ENCODE data around the gene CDK14. TPM values are rescaled to one million over a fixed set of nuclear protein-coding genes. Genes with fewer than 3 reads are reported as not detected.
A peak's percentile ranks its signal among the peaks of the same experiment; 100 is the strongest.

CDK14 gene
- total RNA-seq, 1 donor from 2014 or later = 6.4 TPM

DNA sequence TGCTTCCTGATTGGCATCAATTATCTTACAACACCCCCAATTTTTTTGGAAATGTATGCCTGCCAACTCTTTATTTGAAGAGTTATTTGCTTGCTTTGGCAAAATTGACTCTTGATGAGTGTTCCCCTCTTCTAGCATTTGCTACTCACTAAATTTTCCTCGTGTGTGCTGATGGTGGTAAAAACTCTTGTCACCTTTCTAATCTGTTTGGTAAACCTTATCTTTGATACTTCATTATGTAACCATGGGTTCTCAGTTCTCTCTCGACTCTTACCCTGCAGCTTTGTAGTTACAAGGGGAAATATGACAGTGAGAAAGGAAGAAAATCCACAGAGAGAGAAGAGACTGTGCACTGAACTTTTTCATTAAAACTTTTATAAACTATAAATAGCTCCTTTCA, 102.5 kb downstream of the CDK14 start:
- TF ChIP-seq CTCF (conservative IDR thresholded peaks at IDR 0.05; ENCODE audit: low read depth, low read length) = no peak
- no peak overlapping the region for H3K4me3 ChIP-seq (ENCODE audit: low read depth, low read length)
- DNase-seq (ENCODE audit: low read depth) = no peak

- H3K4me3 ChIP-seq (ENCODE audit: low read depth, low read length) = peak overlapping the region; percentile 50
- no peak for DNase-seq (ENCODE audit: low read depth)
- no peak for TF ChIP-seq CTCF (conservative IDR thresholded peaks at IDR 0.05; ENCODE audit: low read depth, low read length)
Observed at GRCh38 chr7:90701021-90701420, 104.9 kb downstream of the CDK14 start.

DNA sequence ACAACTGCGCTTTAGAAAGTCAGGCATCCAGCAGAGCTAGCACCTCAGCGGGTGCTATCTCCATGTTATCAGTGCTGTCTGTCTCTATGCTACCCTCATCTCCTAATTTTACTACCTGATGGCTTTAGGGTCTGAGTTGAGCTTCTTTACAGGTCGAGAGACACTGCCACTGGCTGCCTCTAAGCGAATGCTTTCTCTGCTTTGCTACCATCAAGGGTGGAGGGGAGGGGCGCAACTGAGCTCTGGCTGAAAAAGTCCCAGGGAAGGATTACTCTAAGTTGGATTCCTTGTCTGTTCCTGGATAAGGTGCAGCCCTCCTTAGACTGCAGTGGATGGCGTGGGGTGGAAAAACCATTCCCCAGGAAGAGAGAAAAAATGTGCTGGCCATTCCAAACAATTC, 105.7 kb downstream of the CDK14 start:
- peak; percentile 6 for TF ChIP-seq CTCF (conservative IDR thresholded peaks at IDR 0.05; ENCODE audit: low read depth, low read length)
- DNase-seq (ENCODE audit: low read depth) = no peak
- H3K4me3 ChIP-seq (ENCODE audit: low read depth, low read length) = peak overlapping the region; percentile 35

DNA sequence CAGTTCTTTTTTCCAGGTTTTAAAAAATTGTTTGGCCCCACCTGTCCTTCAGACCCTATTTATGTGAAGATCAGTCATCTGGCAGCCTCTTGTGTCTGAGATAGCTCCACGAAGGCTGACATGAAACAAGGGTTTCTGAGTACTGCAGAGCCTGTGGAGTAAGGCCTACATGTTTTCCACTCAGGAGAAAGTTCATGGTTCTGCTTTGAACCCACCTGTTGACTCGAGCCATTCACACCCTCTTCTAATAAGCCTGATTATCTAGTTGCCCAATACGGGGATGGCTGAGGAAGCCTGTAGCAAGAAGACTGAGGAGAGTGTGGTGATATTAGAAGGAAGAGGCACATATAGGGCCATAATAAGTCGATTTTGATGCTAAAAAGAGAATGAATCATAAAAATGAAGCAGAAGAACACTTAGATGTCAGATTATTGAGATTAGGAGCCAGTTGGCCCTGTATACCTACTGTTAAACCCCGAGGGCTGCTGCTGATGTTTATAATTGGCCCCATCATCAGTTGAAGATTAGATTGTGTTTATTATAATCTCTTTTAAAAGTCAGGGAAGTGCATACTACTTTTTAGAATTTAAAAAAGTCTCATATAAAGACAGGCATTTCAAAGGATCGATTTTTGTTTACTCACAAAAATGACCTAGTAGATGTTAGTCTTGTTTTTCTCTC, 109.4 kb downstream of the CDK14 start:
- no peak overlapping the region for H3K4me3 ChIP-seq (ENCODE audit: low read depth, low read length)
- no peak for TF ChIP-seq CTCF (conservative IDR thresholded peaks at IDR 0.05; ENCODE audit: low read depth, low read length)
- DNase-seq (ENCODE audit: low read depth) = no peak

DNA sequence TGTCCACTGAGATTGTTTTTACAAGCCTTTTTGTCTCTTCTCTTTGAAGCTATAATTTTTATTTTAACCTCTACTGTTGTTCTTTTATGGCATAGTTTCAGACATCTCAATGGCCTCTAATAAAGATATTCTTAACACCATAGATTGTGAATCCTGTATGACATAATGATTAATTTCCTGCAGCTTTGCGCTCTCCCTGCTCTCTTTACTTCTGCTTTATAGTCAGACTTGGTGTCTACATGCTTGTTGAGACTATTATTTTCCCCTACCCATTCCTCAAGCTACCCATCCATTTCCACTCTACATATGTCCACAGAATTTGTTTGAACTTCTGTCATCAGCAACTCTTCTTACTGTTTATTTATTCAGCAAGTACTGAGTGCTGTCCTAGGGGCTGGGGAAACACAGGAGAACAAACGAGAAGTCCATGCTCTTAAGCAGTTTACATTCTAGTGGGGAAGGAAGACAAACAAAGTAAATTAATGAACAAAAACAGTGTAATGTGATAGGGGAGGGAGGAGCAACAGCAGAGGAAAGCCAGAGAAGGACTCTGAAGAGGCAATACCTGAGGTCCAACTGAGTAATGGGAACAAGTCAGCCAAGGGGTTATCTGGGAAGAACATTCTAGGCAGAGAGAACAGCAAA, 110.1 kb downstream of the CDK14 start:
- TF ChIP-seq CTCF (conservative IDR thresholded peaks at IDR 0.05; ENCODE audit: low read depth, low read length) = no peak
- no peak overlapping the region for H3K4me3 ChIP-seq (ENCODE audit: low read depth, low read length)
- no peak for DNase-seq (ENCODE audit: low read depth)

GRCh38 chr7:90708841-90709317, 112.8 kb downstream of the CDK14 start:
- DNase-seq (ENCODE audit: low read depth) = no peak
- H3K4me3 ChIP-seq (ENCODE audit: low read depth, low read length) = no peak overlapping the region
- peak; percentile 98 for TF ChIP-seq CTCF (conservative IDR thresholded peaks at IDR 0.05; ENCODE audit: low read depth, low read length)
